Stimulated activated CD8-positive, alpha-beta memory T cell treated with anti-CD3 and anti-CD28 coated beads, Interleukin-7, amount 100 ng/mL, for 48 hours (primary cell): ENCODE results near the gene PHYHIPL.

ENCODE experiments used
- DNase-seq, 2 donors: peaks; one replicate each; pipeline ENCODE4 v3.0.0-alpha.2; 2020; ENCODE audit warnings: low read depth in 1 of 2; ENCODE audit errors: extremely low read depth in 1 of 2

PHYHIPL gene

GRCh38 chr10:59289853-59290252 lies 113.4 kb downstream of the PHYHIPL start:
- DNase-seq: no peak

GRCh38 chr10:59290448-59290847 lies 114.0 kb downstream of the PHYHIPL start:
- DNase-seq: no peak
